Measurements from ENCODE around the gene BEX2.

BEX2 gene

GRCh38 chrX:103343105-103343504, 32.3 kb upstream of the BEX2 start:
- no CpG with 5 or more reads among the region's 2 CpGs for WGBS
- peaks cover 0 to 26% of the 10 kb centered on the region in 2 experiments for H3K27me3 ChIP-seq (ENCODE audit: control insufficient read depth in 1 of 2, insufficient read depth in 1 of 2, low read length in 2 of 2)
- no peaks in the 10 kb centered on the region for H3K4me1 ChIP-seq (ENCODE audit: control insufficient read depth, insufficient read depth, low read depth, low read length)
- peak overlapping the region; percentile 37 for H3K9ac ChIP-seq (ENCODE audit: low read length)
- no peak overlapping the region for H4K91ac ChIP-seq (ENCODE audit: low read length)
- no peaks in the 10 kb centered on the region for H3K9me3 ChIP-seq (ENCODE audit: control insufficient read depth, low read length)
- H3K23ac ChIP-seq (ENCODE audit: low read length in 2 of 2): no peak overlapping the region
- no peak overlapping the region for H3K4me2 ChIP-seq (ENCODE audit: low read length, poor library complexity, severe bottlenecking)
- no peaks in the 10 kb centered on the region for H3K36me3 ChIP-seq (ENCODE audit: control insufficient read depth in 1 of 2, insufficient read depth in 2 of 2, low read depth in 1 of 2, low read length in 2 of 2)
- H2AFZ ChIP-seq (ENCODE audit: low read depth, low read length): no peak overlapping the region
- no peak overlapping the region for H3K14ac ChIP-seq (ENCODE audit: low read length in 2 of 2)
- H3K4ac ChIP-seq (ENCODE audit: low read depth in 1 of 2, low read length in 2 of 2): no peak overlapping the region
- no peak overlapping the region for H3K4me3 ChIP-seq (ENCODE audit: insufficient read depth in 1 of 2, low read depth in 1 of 2, low read length in 2 of 2)
- no peak overlapping the region for H2BK5ac ChIP-seq (ENCODE audit: low read depth, low read length, poor library complexity, severe bottlenecking)
- no peak overlapping the region for H2BK12ac ChIP-seq (ENCODE audit: low read length in 2 of 2)
- H3K18ac ChIP-seq (ENCODE audit: low read depth in 1 of 2, low read length in 2 of 2): no peak overlapping the region
- H3K27ac ChIP-seq (ENCODE audit: low read length, poor library complexity, severe bottlenecking): no peak overlapping the region
- H2AK5ac ChIP-seq (ENCODE audit: low read length, severe bottlenecking): no peak overlapping the region
- no peak overlapping the region for H4K8ac ChIP-seq (ENCODE audit: low read length)
- peak; percentile 47 for DNase-seq
- H3K79me1 ChIP-seq (replicated peaks; ENCODE audit: low read length, poor library complexity, severe bottlenecking): no peaks in the 10 kb centered on the region
- H2BK15ac ChIP-seq (ENCODE audit: low read depth, poor library complexity, severe bottlenecking): no peak overlapping the region
- H2BK120ac ChIP-seq (ENCODE audit: low read depth, low read length): no peak overlapping the region

- H3K14ac ChIP-seq (ENCODE audit: low read length in 2 of 2): no peak overlapping the region
- H3K18ac ChIP-seq (ENCODE audit: low read depth in 1 of 2, low read length in 2 of 2): no peak overlapping the region
- WGBS: 80% methylated on average over 1 of the region's 3 CpGs
Measured at GRCh38 chrX:103338663-103339062, 27.9 kb upstream of the BEX2 start.

GRCh38 chrX:103330681-103331288, 20.0 kb upstream of the BEX2 start:
- H3K18ac ChIP-seq (ENCODE audit: low read depth in 1 of 2, low read length in 2 of 2): peak overlapping the region in 1 of 2 experiments; percentile 12
- H2BK5ac ChIP-seq (ENCODE audit: low read depth, low read length, poor library complexity, severe bottlenecking): no peak overlapping the region
- H3K79me1 ChIP-seq (replicated peaks; ENCODE audit: low read length, poor library complexity, severe bottlenecking): no peaks in the 10 kb centered on the region
- peaks cover 0 to 18% of the 10 kb centered on the region in 2 experiments for H3K27me3 ChIP-seq (ENCODE audit: control insufficient read depth in 1 of 2, insufficient read depth in 1 of 2, low read length in 2 of 2)
- DNase-seq: peak; percentile 2
- H4K91ac ChIP-seq (ENCODE audit: low read length): no peak overlapping the region
- peak overlapping the region; percentile 46 to 78 for H3K4me3 ChIP-seq (ENCODE audit: insufficient read depth in 1 of 2, low read depth in 1 of 2, low read length in 2 of 2)
- no peak overlapping the region for H3K14ac ChIP-seq (ENCODE audit: low read length in 2 of 2)
- H3K27ac ChIP-seq (ENCODE audit: low read length, poor library complexity, severe bottlenecking): peak overlapping the region; percentile 74
- no peak overlapping the region for H3K23ac ChIP-seq (ENCODE audit: low read length in 2 of 2)
- H2BK120ac ChIP-seq (ENCODE audit: low read depth, low read length): peak overlapping the region; percentile 34
- no peak overlapping the region for H2AK5ac ChIP-seq (ENCODE audit: low read length, severe bottlenecking)
- no peak overlapping the region for H2BK15ac ChIP-seq (ENCODE audit: low read depth, poor library complexity, severe bottlenecking)
- 33% methylated on average over 14 of the region's 21 CpGs for WGBS
- H2BK12ac ChIP-seq (ENCODE audit: low read length in 2 of 2): no peak overlapping the region
- H2AFZ ChIP-seq (ENCODE audit: low read depth, low read length): peak overlapping the region; percentile 61
- peak overlapping the region; percentile 54 for H3K4me2 ChIP-seq (ENCODE audit: low read length, poor library complexity, severe bottlenecking)
- no peaks in the 10 kb centered on the region for H3K9me3 ChIP-seq (ENCODE audit: control insufficient read depth, low read length)
- H4K8ac ChIP-seq (ENCODE audit: low read length): no peak overlapping the region
- H3K4ac ChIP-seq (ENCODE audit: low read depth in 1 of 2, low read length in 2 of 2): no peak overlapping the region
- H3K9ac ChIP-seq (ENCODE audit: low read length): peak overlapping the region; percentile 89
- H3K36me3 ChIP-seq (ENCODE audit: control insufficient read depth in 1 of 2, insufficient read depth in 2 of 2, low read depth in 1 of 2, low read length in 2 of 2): peaks cover 0 to 5% of the 10 kb centered on the region in 2 experiments
- H3K4me1 ChIP-seq (ENCODE audit: control insufficient read depth, insufficient read depth, low read depth, low read length): peaks cover 3% of the 10 kb centered on the region

More at GRCh38 chrX:103338663-103339062, 27.9 kb upstream of the BEX2 start:
- H2BK120ac ChIP-seq (ENCODE audit: low read depth, low read length): no peak overlapping the region
- no peak overlapping the region for H4K91ac ChIP-seq (ENCODE audit: low read length)
- H3K4ac ChIP-seq (ENCODE audit: low read depth in 1 of 2, low read length in 2 of 2): no peak overlapping the region
- no peaks in the 10 kb centered on the region for H3K9me3 ChIP-seq (ENCODE audit: control insufficient read depth, low read length)
- no peak overlapping the region for H3K4me2 ChIP-seq (ENCODE audit: low read length, poor library complexity, severe bottlenecking)
- no peak overlapping the region for H4K8ac ChIP-seq (ENCODE audit: low read length)
- no peak overlapping the region for H2BK15ac ChIP-seq (ENCODE audit: low read depth, poor library complexity, severe bottlenecking)
- H2AFZ ChIP-seq (ENCODE audit: low read depth, low read length): no peak overlapping the region
- no peak overlapping the region for H3K9ac ChIP-seq (ENCODE audit: low read length)
- H3K4me3 ChIP-seq (ENCODE audit: insufficient read depth in 1 of 2, low read depth in 1 of 2, low read length in 2 of 2): no peak overlapping the region
- no peak overlapping the region for H2AK5ac ChIP-seq (ENCODE audit: low read length, severe bottlenecking)
- H3K79me1 ChIP-seq (replicated peaks; ENCODE audit: low read length, poor library complexity, severe bottlenecking): no peaks in the 10 kb centered on the region
- no peaks in the 10 kb centered on the region for H3K36me3 ChIP-seq (ENCODE audit: control insufficient read depth in 1 of 2, insufficient read depth in 2 of 2, low read depth in 1 of 2, low read length in 2 of 2)
- H3K27me3 ChIP-seq (ENCODE audit: control insufficient read depth in 1 of 2, insufficient read depth in 1 of 2, low read length in 2 of 2): peaks cover 0 to 29% of the 10 kb centered on the region in 2 experiments
- no peak overlapping the region for H2BK5ac ChIP-seq (ENCODE audit: low read depth, low read length, poor library complexity, severe bottlenecking)
- no peak for DNase-seq
- no peaks in the 10 kb centered on the region for H3K4me1 ChIP-seq (ENCODE audit: control insufficient read depth, insufficient read depth, low read depth, low read length)
- no peak overlapping the region for H3K23ac ChIP-seq (ENCODE audit: low read length in 2 of 2)
- no peak overlapping the region for H3K27ac ChIP-seq (ENCODE audit: low read length, poor library complexity, severe bottlenecking)
- no peak overlapping the region for H2BK12ac ChIP-seq (ENCODE audit: low read length in 2 of 2)

GRCh38 chrX:103329991-103330390, 19.2 kb upstream of the BEX2 start, which contains the start of gene TCEAL7:
TCEAL7 (plus strand) TSS chrX:103330239; CDS start chrX:103331404, 1,165 bp downstream.
- H4K8ac ChIP-seq (ENCODE audit: low read length): no peak within 1 kb of the TSS
- no peak within 1 kb of the TSS for H2BK12ac ChIP-seq (ENCODE audit: low read length in 2 of 2)
- H3K14ac ChIP-seq (ENCODE audit: low read length in 2 of 2): no peak within 1 kb of the TSS
- no peak within 1 kb of the TSS for H2BK15ac ChIP-seq (ENCODE audit: low read depth, poor library complexity, severe bottlenecking)
- H3K18ac ChIP-seq (ENCODE audit: low read depth in 1 of 2, low read length in 2 of 2): peak within 1 kb of the TSS in 1 of 2 experiments; percentile 12
- H3K4me2 ChIP-seq (ENCODE audit: low read length, poor library complexity, severe bottlenecking): peak within 1 kb of the TSS; percentile 54
- H3K4me1 ChIP-seq (ENCODE audit: control insufficient read depth, insufficient read depth, low read depth, low read length): peaks cover 3% of the 10 kb centered on the region
- no peak within 1 kb of the TSS for H3K4ac ChIP-seq (ENCODE audit: low read depth in 1 of 2, low read length in 2 of 2)
- 88% methylated on average over 11 of the region's 11 CpGs for WGBS
- H2AFZ ChIP-seq (ENCODE audit: low read depth, low read length): peak within 1 kb of the TSS; percentile 61
- no peak for DNase-seq
- H3K23ac ChIP-seq (ENCODE audit: low read length in 2 of 2): no peak within 1 kb of the TSS
- H3K27ac ChIP-seq (ENCODE audit: low read length, poor library complexity, severe bottlenecking): peak within 1 kb of the TSS; percentile 74
- peak within 1 kb of the TSS; percentile 34 for H2BK120ac ChIP-seq (ENCODE audit: low read depth, low read length)
- no peak within 1 kb of the TSS for H2AK5ac ChIP-seq (ENCODE audit: low read length, severe bottlenecking)
- no peaks in the 10 kb centered on the region for H3K9me3 ChIP-seq (ENCODE audit: control insufficient read depth, low read length)
- H2BK5ac ChIP-seq (ENCODE audit: low read depth, low read length, poor library complexity, severe bottlenecking): no peak within 1 kb of the TSS
- no peak within 1 kb of the TSS for H4K91ac ChIP-seq (ENCODE audit: low read length)
- no peaks in the 10 kb centered on the region for H3K79me1 ChIP-seq (replicated peaks; ENCODE audit: low read length, poor library complexity, severe bottlenecking)
- H3K4me3 ChIP-seq (ENCODE audit: insufficient read depth in 1 of 2, low read depth in 1 of 2, low read length in 2 of 2): peak within 1 kb of the TSS; percentile 46 to 78
- peaks cover 0 to 18% of the 10 kb centered on the region in 2 experiments for H3K27me3 ChIP-seq (ENCODE audit: control insufficient read depth in 1 of 2, insufficient read depth in 1 of 2, low read length in 2 of 2)
- peak within 1 kb of the TSS; percentile 89 for H3K9ac ChIP-seq (ENCODE audit: low read length)
- H3K36me3 ChIP-seq (ENCODE audit: control insufficient read depth in 1 of 2, insufficient read depth in 2 of 2, low read depth in 1 of 2, low read length in 2 of 2): peaks cover 0 to 5% of the 10 kb centered on the region in 2 experiments

Measured in mesenchymal stem cell (in vitro differentiated cells and primary cell).